IMR-90 (cell line): ENCODE data around the gene STK36. TPM values are rescaled to one million over a fixed set of nuclear protein-coding genes. Genes with fewer than 3 reads are reported as not detected.

Source experiments
- ATAC-seq: fragments of 200-7000 bp; cut with Tn5 transposase; 2 replicates; pipeline ENCODE4 v1.9.1; 2020; ENCODE audit warnings: low read depth, mild to moderate bottlenecking, moderate library complexity
- BruUV-seq: library from RNA; stranded (reverse); fragments of 400-500 nt; replicated peaks from 2 replicates; lab custom pipeline; 2021; lab: Mats Ljungman, UMichigan
- CTCF ChIA-PET: fragments of 300-600 bp; formaldehyde crosslinking; extraction: SDS; loops from one replicate; lab custom pipeline; 2021; ENCODE audit warnings: antibody characterized with exemption; lab: Yijun Ruan, JAX
- POLR2A ChIA-PET: fragments of 300-600 bp; sonication (Branson Sonifier 250); formaldehyde crosslinking; loops from one replicate; lab custom pipeline; 2022; ENCODE audit warnings: antibody characterized with exemption; ENCODE audit not compliant: unreplicated experiment; lab: Charles Lee
- DNase-seq: peaks from one replicate; pipeline ENCODE4 v3.0.0; 2013
- H2AFZ ChIP-seq: replicated peaks from 2 replicates; pipeline ENCODE3; 2013; ENCODE audit warnings: low read length, mild to moderate bottlenecking; ENCODE audit not compliant: poor library complexity
- H2AK5ac ChIP-seq: 2 replicates; pipeline ENCODE4 v1.6.1; 2013; ENCODE audit warnings: low read depth, low read length, inconsistent platforms
- H2AK9ac ChIP-seq: replicated peaks from 2 replicates; pipeline ENCODE3; 2013; ENCODE audit warnings: mild to moderate bottlenecking, low read depth, low read length, moderate library complexity; ENCODE audit not compliant: poor library complexity
- H2BK120ac ChIP-seq: 2 replicates; pipeline ENCODE4 v1.6.1; 2013; ENCODE audit warnings: low read depth, low read length, inconsistent platforms
- H2BK15ac ChIP-seq: 3 replicates; pipeline ENCODE4 v1.6.1; 2013; ENCODE audit warnings: low read depth, low read length, inconsistent platforms
- H2BK20ac ChIP-seq: 2 replicates; pipeline ENCODE4 v1.6.1; 2013; ENCODE audit warnings: low read depth, mild to moderate bottlenecking, inconsistent platforms, low read length, moderate library complexity
- H2BK5ac ChIP-seq: 2 replicates; pipeline ENCODE4 v1.6.1; 2013; ENCODE audit warnings: mild to moderate bottlenecking, low read depth, low read length, inconsistent platforms; ENCODE audit not compliant: poor library complexity, severe bottlenecking
- H3K14ac ChIP-seq: replicated peaks from 2 replicates; pipeline ENCODE4 v1.6.1; 2013; ENCODE audit warnings: low read depth, low read length, inconsistent platforms
- H3K18ac ChIP-seq: 2 replicates; pipeline ENCODE4 v1.6.1; 2013; ENCODE audit warnings: low read depth, low read length, control low read depth
- H3K23ac ChIP-seq: 2 replicates; pipeline ENCODE4 v1.6.1; 2013; ENCODE audit warnings: low read depth, low read length, inconsistent platforms
- H3K27ac ChIP-seq: 2 replicates; pipeline ENCODE4 v1.5.1; 2013; ENCODE audit warnings: mild to moderate bottlenecking, control low read depth, low read length; ENCODE audit not compliant: insufficient read depth
- H3K27me3 ChIP-seq: 2 replicates; pipeline ENCODE4 v1.6.1; 2013; ENCODE audit warnings: low read length; ENCODE audit not compliant: control insufficient read depth, insufficient read depth
- H3K36me3 ChIP-seq: 2 replicates; pipeline ENCODE4 v1.6.1; 2013; ENCODE audit warnings: low read length, mixed read lengths; ENCODE audit not compliant: control insufficient read depth, insufficient read depth
- H3K4ac ChIP-seq: 2 replicates; pipeline ENCODE4 v1.6.1; 2013; ENCODE audit warnings: low read depth, low read length, inconsistent platforms
- H3K4me1 ChIP-seq: 2 replicates; pipeline ENCODE4 v1.6.1; 2013; ENCODE audit warnings: low read length, mixed read lengths; ENCODE audit not compliant: control insufficient read depth, insufficient read depth
- H3K4me2 ChIP-seq: 2 replicates; pipeline ENCODE4 v1.6.1; 2013; ENCODE audit warnings: low read depth, mild to moderate bottlenecking, control low read depth, low read length, moderate library complexity
- H3K4me3 ChIP-seq: 2 replicates; pipeline ENCODE4 v1.5.1; 2013; ENCODE audit warnings: low read depth, mild to moderate bottlenecking, control low read depth, low read length, moderate library complexity; ENCODE audit not compliant: insufficient read depth
- H3K56ac ChIP-seq: 2 replicates; pipeline ENCODE4 v1.6.1; 2013; ENCODE audit warnings: low read length, inconsistent platforms; ENCODE audit not compliant: insufficient read depth; ENCODE audit errors: extremely low read depth
- H3K79me1 ChIP-seq, 2 experiments: 2 replicates each; pipeline ENCODE4 v1.6.1; 2013; ENCODE audit warnings: low read length in 2 of 2, inconsistent platforms in 1 of 2, low read depth in 1 of 2
- H3K9ac ChIP-seq: 2 replicates; pipeline ENCODE4 v1.6.1; 2013; ENCODE audit warnings: low read depth, low read length, control low read depth
- H3K9me1 ChIP-seq: 2 replicates; pipeline ENCODE4 v1.6.1; 2013; ENCODE audit warnings: low read length, inconsistent platforms; ENCODE audit not compliant: insufficient read depth
- H3K9me3 ChIP-seq: 2 replicates; pipeline ENCODE4 v1.6.1; 2013; ENCODE audit warnings: low read length; ENCODE audit not compliant: control insufficient read depth, insufficient read depth
- H4K20me1 ChIP-seq: 2 replicates; pipeline ENCODE4 v1.6.1; 2013; ENCODE audit warnings: low read length, inconsistent platforms; ENCODE audit not compliant: insufficient read depth
- H4K5ac ChIP-seq: 2 replicates; pipeline ENCODE4 v1.6.1; 2013; ENCODE audit warnings: mild to moderate bottlenecking, low read depth, low read length, control low read depth
- H4K8ac ChIP-seq, 2 experiments: 2 replicates each; pipeline ENCODE4 v1.6.1; 2013; ENCODE audit warnings: low read depth in 2 of 2, low read length in 2 of 2, control low read depth in 1 of 2, inconsistent platforms in 1 of 2
- H4K91ac ChIP-seq: 2 replicates; pipeline ENCODE4 v1.6.1; 2013; ENCODE audit warnings: low read depth, low read length, inconsistent platforms; ENCODE audit not compliant: insufficient read depth
- CEBPB ChIP-seq: IDR thresholded peaks from 2 replicates; pipeline ENCODE4 v1.6.1; 2012; ENCODE audit warnings: low read depth, low read length, improper control_type of control experiment
- CTCF ChIP-seq: conservative IDR thresholded peaks from 2 replicates; pipeline ENCODE4 v1.5.1; 2012; ENCODE audit warnings: mild to moderate bottlenecking, low read depth, low read length, improper control_type of control experiment
- FOS ChIP-seq: fragments of 150-350 bp; IDR thresholded peaks from 2 replicates; pipeline ENCODE4 v1.6.1; 2016; ENCODE audit warnings: low read depth, low read length
- MAFK ChIP-seq: IDR thresholded peaks from 2 replicates; pipeline ENCODE4 v1.6.1; 2012; ENCODE audit warnings: low read depth, low read length, improper control_type of control experiment
- MXI1 ChIP-seq: IDR thresholded peaks from 2 replicates; pipeline ENCODE4 v1.6.1; 2012; ENCODE audit warnings: low read depth, mild to moderate bottlenecking, low read length, moderate library complexity, borderline replicate concordance
- NFE2L2 ChIP-seq: fragments of 150-350 bp; IDR thresholded peaks from 2 replicates; pipeline ENCODE4 v1.6.1; 2016; ENCODE audit warnings: low read depth, mild to moderate bottlenecking, low read length
- POLR2A ChIP-seq: IDR thresholded peaks from 2 replicates; pipeline ENCODE4 v1.6.1; 2012; ENCODE audit warnings: mild to moderate bottlenecking, low read depth, low read length
- RAD21 ChIP-seq: IDR thresholded peaks from 2 replicates; pipeline ENCODE4 v1.6.1; 2012; ENCODE audit warnings: low read length, improper control_type of control experiment
- RCOR1 ChIP-seq: IDR thresholded peaks from 2 replicates; pipeline ENCODE4 v1.6.1; 2012; ENCODE audit warnings: mild to moderate bottlenecking, low read length, improper control_type of control experiment; ENCODE audit not compliant: insufficient replicate concordance
- USF2 ChIP-seq: fragments of 150-350 bp; IDR thresholded peaks from 2 replicates; pipeline ENCODE4 v1.6.1; 2017; ENCODE audit warnings: mild to moderate bottlenecking, antibody characterized with exemption, low read length, low read depth
- WGBS, 2 experiments: methylation state at CpG; one replicate each; pipeline versions ENCODE4 v1.1.5 to v1.1.7; 2013; ENCODE audit warnings: missing lambda C conversion rate in 2 of 2; ENCODE audit not compliant: insufficient read length in 1 of 2; ENCODE audit errors: extremely low coverage in 2 of 2; 5-methylcytosine and 5-hydroxymethylcytosine counted together
- dilution Hi-C: fragments of 300-500 bp; cut with HindIII; formaldehyde crosslinking; loops from one replicate; pipeline ENCODE4 v1.14.3; 2018; ENCODE audit warnings: low sequenced_read_pairs; ENCODE audit not compliant: unreplicated experiment
- in situ Hi-C: fragments of 300-500 bp; cut with MboI; formaldehyde crosslinking; loops from 3 replicates; pipeline ENCODE4 v1.14.3; 2019; ENCODE audit warnings: low sequenced_read_pairs, inconsistent platforms, mixed read lengths
- intact Hi-C: fragments of 100-400 bp; cut with micrococcal nuclease; formaldehyde crosslinking; loops from 2 replicates; pipeline ENCODE4 v1.10.0; 2022
- polyA plus RNA-seq, 3 experiments: library from polyadenylated mRNA; depleted of rRNA; stranded (reverse); fragments of >200 nt; gene quantifications; 2 replicates each; pipeline ENCODE4 v1.2.3, GENCODE V29; 2012; ENCODE audit warnings: low replicate concordance in 1 of 3
- total RNA-seq: library from RNA; depleted of rRNA; stranded (reverse); fragments of >200 nt; gene quantifications from 2 replicates; pipeline ENCODE4 v1.2.3, GENCODE V29; 2012

STK36 gene
- total and polyA plus RNA-seq, 2 of the 4 experiments (the other 2 are of a cell fraction), result 17.6 to 44.5 TPM

DNA sequence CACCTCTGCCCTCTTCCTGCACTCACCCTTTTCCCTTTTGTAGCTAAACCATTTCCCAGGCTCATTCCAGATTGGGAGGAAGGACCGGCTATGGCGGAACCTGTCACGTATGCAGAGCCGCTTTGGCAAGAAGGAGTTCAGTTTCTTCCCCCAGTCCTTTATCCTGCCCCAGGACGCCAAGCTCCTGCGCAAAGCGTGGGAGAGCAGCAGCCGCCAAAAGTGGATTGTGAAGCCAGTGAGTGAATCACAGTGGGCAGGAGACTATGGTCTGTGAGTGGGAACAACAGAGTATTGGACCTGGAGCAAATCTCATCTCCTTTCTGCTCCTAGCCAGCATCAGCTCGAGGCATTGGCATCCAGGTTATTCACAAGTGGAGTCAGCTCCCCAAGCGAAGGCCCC, 75.1 kb downstream of the STK36 start:
- no peak overlapping the region for H2AFZ ChIP-seq
- peak overlapping the region; percentile 69 for H2AK9ac ChIP-seq
- no peak overlapping the region for H2BK5ac ChIP-seq
- no peak overlapping the region for H2AK5ac ChIP-seq
- CTCF ChIA-PET, result no interaction called here
- in situ Hi-C loops, result no loop called here
- no peak overlapping the region for H4K5ac ChIP-seq
- no peak overlapping the region for H2BK15ac ChIP-seq
- ATAC-seq (no peak), DNase-seq (no peak)
- no peak overlapping the region for H3K4me3 ChIP-seq
- no TSS peak for BruUV-seq
- no peak overlapping the region for H3K23ac ChIP-seq
- no peak overlapping the region for H4K8ac ChIP-seq
- peaks cover 0 to 3% of the 10 kb centered on the region in 2 experiments; a peak in 2 of 4 replicates for H3K79me1 ChIP-seq
- intact Hi-C loops, result no loop called here
- H3K4ac ChIP-seq, result no peak overlapping the region
- H3K9me3 ChIP-seq, result no peaks in the 10 kb centered on the region
- no peaks in the 10 kb centered on the region for H3K27me3 ChIP-seq
- no peak overlapping the region for H2BK20ac ChIP-seq
- 100% methylated on average over 1 of the region's 10 CpGs; no CpG with 5 or more reads in 1 of the 2 experiments for WGBS, 2 experiments
- H3K9ac ChIP-seq, result no peak overlapping the region
- peaks cover 10% of the 10 kb centered on the region; the same call in 1 of the 2 replicates for H3K9me1 ChIP-seq
- H3K36me3 ChIP-seq, result peaks cover 47% of the 10 kb centered on the region
- no peak overlapping the region for H3K56ac ChIP-seq
- H3K14ac ChIP-seq, result no peak overlapping the region
- no peak overlapping the region for H3K4me2 ChIP-seq
- dilution Hi-C loops, result no loop called here
- TF ChIP-seq RAD21 (no peak), POLR2A (no peak), RCOR1 (no peak), CEBPB (no peak), MAFK (no peak), CTCF (no peak), NFE2L2 (no peak), USF2 (no peak), MXI1 (no peak), FOS (no peak)
- H3K27ac ChIP-seq, result no peak overlapping the region
- 0 out of 2 replicates have a peak, but pooled peaks cover 2% of the 10 kb centered on the region for H3K4me1 ChIP-seq
- no peak overlapping the region for H2BK120ac ChIP-seq
- no peak overlapping the region for H4K91ac ChIP-seq
- H3K18ac ChIP-seq, result no peak overlapping the region
- no peaks in the 10 kb centered on the region for H4K20me1 ChIP-seq
- POLR2A ChIA-PET, result no interaction called here
